Measurements from ENCODE around the gene OTOP3.
A peak's percentile ranks its signal among the peaks of the same experiment; 100 is the strongest.

Gene OTOP3

DNA sequence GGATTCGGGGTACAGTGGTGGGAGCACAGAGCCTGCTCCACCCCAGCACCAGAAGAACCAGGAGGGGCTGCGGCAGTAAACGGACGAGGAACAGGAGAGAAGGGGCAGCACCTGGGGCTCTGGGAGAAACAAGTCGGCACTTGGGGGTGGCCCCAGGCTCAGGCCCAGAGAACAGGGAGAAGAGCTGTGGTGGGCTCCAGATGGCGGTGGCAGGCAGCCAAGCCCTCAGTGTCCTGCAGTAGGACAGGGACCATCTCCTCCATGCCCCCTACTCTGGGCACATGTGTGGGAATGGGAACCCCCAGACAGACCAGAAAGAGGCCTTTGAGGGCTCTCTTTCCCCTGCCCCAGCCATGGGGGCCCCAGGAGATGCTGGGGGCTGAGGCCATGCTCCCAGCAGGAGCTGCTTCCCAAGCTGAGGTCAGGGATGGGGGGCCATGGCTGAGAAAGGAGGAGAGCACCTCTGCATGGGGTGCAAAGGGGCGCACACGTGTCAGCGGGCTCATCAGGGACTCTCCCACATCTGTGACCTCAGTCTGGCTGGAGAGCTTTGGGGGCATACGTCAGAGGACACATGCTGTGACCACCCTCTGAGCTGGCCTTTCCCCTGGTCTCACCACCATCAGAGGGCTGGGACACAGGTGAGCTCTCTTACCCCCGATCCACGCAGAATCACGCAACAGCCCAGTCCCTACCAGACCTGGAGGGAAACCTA, 19.4 kb upstream of the OTOP3 start:
- peak in 1 of 10 donors; percentile 34 for DNase-seq
- intact Hi-C loops (cut with DNase I), result no loop called here

DNA sequence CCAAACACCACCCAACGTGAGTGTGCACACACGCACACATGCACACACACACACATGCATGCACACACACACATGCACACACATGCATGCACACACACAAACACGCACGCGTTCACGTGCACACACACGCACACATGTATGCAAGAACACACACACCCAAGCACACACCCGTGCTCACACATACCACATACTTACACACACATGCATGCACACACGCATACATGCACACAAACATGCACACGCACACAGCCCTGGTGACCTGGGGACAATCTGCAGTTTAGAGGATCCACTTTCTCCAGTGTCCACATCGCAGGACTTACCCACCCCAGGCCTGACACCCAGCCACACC, 18.9 kb upstream of the OTOP3 start:
- intact Hi-C loops (cut with DNase I), result no loop called here
- DNase-seq, result peak in 1 of 10 donors; percentile 31

DNA sequence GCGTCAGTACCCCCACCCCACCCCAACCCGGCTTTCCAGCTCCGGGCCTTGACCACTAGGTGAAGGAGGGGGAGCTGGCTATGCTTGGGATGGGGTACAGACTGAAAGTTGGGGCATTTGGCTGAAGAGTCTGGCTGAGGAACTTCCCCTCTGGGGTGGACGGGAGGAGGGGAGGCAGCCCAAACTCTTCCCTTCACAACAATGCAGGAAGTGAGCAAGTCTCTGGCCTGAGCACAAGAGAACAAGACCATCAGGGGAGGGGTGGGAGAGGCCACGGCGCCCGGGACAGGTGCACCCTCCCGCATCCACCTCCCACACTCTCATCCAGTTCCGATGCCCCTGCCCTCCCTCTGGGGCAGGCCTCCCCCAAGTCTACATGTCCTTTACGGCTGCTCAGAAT, 18.3 kb upstream of the OTOP3 start:
- intact Hi-C loops (cut with DNase I), result no loop called here
- no peak for DNase-seq

DNA sequence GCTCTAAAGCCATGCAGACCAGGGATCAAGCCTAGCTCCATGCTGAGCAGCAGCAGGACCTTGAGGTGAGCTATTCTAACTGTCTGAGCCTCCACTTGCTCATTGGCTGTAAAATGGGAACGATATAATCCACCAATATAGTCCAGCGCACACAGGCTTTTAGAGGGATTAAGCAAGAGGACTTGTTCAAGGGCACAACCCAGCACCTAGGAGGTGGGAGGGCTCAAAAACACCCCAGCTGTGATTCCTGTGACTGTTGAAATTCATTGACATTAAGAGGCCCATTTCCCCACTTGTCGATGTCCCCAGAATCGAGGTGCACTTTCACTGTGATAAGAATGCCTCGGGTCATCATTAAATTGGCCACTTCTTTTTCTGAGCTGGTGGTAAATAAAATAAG, 16.8 kb upstream of the OTOP3 start:
- intact Hi-C loops (cut with DNase I), result no loop called here
- DNase-seq, result no peak

DNA sequence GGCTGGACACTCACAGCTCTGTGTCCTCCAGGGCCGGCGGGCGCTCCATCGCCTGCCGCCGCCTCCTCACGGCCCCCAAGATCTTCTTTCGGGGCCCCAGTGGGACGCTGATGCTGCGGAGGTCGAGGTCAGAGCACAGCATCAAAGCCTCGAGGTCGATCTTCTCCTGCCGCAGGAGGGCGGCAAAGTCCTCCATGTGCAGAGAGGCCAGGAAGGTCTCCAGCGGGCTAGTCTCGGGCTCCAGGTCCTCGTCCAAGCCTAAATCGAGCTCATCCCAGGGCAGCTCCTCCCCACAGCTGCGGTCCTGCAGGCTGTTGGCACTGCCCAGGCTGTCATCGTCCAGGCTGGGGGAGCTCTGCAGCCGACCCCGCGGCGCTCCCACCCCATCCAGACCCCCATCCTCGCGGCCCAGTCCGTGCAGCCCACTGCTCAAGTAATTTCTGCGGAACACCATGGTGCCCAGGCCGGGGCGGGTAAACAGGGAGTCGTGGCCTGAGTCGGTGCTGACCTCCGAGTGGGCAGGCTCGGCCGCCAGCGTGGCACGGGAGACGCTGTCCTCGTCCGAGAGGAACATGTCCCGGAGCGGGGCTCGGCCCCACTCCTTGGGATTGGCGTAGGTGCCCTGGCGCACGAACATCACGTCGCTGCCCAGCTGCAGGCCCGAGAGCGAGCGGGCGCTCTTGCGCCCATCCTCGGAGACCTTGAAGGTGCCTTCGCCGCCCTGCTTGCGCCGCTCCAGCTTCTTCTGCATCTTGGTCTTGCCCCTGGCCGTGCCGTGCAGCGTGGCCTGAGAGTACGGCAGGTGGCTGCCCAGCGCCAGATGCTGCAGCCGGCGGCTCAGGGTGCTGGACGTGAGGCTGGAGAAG, 16.0 kb upstream of the OTOP3 start:
- DNase-seq, result no peak
- intact Hi-C loops (cut with DNase I), result no loop called here

DNA sequence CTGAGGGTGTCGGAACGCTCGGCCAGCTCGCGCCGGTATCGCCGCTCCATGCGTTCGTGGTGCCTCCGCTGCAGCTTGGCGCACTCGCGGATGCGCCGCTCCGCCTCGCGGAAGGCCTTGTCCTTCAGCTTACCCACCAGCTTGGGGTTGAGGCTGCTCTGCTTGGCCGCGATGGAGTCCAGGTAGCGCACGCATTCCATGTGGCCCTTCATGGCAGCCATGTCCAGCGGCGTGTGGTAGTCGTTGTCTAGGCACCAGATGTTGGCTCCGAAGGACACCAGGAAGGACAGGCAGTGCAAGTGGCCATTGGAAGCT, 15.4 kb upstream of the OTOP3 start:
- intact Hi-C loops (cut with DNase I), result no loop called here
- no peak for DNase-seq

DNA sequence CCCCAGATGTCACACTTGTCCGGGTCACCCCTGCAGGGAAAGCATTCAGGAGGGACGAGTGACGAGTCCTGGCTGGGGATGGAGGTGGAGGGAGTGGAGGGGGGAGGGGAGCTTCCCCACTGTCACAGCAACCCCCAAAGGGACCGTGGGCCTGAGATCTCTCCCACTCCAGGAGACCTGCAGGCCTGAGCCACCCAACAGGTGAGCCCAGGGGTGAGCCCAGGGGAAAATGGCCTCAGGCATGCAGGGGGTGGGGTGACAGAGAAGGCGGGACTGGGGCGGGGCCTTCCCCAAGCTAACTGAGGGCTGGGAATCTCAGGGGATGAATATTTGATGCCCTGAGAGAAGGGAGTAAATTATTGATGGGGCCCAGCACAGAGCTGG, 15.1 kb upstream of the OTOP3 start:
- intact Hi-C loops (cut with DNase I), result no loop called here
- DNase-seq, result no peak

DNA sequence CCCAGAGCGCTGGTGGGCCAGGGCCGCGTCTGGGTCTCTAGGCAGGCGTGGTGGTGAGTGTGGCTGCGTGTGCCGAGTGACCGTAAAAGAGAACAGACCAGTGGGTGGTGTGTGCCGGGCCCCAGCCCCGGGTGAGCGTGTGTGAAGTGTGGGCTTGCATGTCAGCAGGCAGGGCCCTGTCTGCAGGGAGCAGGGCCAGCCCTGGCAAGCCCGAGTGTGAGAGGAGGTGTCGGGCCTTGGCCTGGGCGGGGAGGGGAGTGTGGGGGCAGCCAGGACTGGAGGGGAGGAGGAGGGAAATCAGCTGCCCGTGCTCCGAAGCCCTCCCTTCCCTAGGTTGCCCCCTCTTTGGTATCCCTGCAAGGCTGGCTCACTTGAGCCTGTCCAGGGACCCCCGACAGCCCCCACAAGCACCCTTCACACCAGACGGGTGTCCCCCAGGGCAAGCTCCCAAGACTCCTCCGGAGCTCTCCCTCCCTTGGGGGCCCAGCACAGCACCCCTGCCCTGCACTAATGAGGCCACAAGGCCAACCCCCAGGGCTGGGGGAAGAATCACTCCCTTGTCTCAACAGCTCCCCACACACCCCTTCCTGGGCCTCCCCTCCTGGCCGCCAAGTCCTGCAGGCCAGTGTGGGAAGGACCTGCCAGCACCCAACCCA, 14.5 kb upstream of the OTOP3 start:
- DNase-seq, result peak in 1 of 10 donors; percentile 46
- intact Hi-C loops (cut with DNase I), result no loop called here

DNA sequence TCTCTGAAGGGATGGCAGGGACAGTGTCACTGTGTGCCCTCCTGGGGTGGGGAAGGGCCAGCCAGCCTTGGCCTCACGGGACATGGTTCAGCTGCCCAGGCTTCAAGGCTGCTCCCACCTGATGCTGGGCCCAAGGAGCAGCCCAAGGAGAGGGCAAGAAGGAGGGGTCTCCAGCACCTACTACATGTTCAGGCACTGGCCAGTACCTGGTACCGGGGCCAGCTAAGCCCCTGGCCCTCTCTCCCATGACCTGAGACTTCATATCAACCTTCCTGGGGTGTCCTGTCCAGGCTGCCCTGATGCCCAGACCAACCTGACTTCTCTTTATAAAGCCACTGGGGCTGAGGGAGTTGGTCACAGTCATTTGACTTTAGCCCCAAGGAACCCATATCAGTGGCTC, 13.9 kb upstream of the OTOP3 start:
- intact Hi-C loops (cut with DNase I), result no loop called here
- DNase-seq, result peak in 1 of 10 donors; percentile 44

DNA sequence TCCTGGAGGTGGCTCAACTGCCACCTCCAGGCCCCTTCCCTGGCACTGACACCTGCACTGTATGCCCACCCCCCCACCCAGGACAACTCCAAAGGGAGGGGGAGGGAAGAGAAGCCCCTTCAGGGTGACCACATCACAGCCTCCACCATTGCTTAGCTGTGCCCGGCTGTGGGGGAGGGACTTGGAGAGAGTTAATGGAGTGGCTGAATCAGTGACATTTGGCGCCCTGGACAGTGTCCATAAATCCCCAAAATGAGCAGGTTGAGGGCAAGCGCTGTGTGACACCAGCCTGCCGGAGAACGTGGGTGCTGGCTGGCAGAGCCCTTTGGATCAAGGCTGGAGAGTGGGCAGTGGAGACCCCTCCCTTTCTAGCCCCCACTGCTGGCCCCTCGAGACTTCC, 13.5 kb upstream of the OTOP3 start:
- intact Hi-C loops (cut with DNase I), result no loop called here
- peak in 2 of 10 donors; percentile 19 to 40 for DNase-seq

DNA sequence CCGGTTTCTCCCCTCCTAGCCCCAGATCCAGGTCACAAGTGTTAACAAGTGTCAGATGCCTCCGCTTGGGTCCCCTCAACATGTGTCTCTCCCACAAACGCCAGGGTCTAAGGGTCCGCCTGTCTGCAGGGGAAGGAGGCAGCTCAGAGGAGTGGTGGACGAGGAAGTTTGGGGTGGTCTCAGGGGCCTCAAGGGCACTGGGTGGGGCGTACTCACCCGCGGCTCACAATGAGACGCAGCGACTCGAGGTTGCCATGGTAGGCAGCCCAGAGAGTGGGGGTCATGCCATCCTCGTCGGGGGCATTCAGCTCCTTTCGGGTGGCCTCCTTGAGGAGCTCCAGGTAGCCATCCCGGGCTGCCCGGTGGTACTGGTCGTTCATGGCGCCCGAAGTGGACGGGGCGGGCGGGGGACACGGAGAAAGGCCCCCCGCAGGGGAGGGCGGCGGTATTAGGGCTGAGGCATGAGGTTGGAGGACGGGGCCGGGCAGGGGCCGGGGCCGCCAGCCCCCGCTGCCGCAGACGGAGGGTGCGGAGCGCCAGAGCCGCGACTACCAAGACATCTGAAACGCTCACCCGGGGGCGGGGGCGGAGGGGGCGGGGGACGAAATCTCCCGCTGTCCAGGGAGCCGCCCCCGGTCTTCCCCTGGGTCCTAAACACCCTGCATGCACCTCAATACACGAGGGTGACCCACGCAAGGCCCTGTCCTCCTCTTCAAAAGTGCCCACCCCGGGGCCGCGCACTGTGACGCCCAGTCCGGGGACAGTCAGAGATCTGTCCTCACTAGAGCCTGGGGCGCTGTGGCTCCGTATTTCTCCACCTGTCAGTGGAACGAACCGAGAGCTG, 12.8 kb upstream of the OTOP3 start, which contains the start of gene USH1G:
Gene USH1G (minus strand): TSS at position 562 of the 844 bp plus-strand sequence. CDS start 182 bp downstream, at position 380.
- DNase-seq, result peak in 1 of 10 donors; percentile 72
- intact Hi-C loops (cut with DNase I), result no loop called here

DNA sequence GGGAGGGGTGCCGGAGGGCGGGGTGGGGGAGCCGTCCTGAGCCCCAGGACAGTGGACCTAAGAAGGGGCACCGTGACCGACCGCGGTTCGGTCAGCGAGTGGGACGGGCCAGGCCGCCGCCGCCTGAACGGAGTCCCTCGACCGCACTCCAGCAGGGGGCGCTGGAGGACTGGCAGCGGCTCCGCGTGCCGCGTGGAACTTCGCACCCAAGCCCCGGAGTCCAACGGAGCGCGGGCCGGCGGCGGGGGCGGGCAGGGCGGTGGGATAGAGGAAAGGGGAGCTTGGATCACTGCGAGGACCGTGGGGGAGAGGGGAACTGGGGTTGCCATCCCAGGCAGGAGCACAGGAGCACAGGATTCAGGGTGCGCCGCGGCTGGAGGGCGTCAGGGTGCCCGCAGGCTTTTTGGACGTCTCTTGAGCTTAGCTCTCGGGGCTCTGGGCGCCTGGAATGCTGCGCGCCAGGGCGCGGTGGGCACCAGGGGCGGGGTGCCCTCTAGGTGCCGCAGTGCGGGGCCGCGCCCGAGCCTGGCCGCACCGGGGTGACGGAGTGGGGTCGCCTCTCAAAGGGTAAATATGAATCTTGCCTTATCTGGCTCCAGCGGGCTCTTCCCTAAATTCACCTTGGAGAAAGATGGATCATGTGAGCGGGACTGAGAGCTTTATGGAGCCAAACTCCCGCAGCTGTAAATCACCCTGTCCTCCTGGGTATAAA, 12.0 kb upstream of the OTOP3 start:
- intact Hi-C loops (cut with DNase I), result no loop called here
- peak in 8 of 10 donors; percentile 49 to 95 (median 74) for DNase-seq

DNA sequence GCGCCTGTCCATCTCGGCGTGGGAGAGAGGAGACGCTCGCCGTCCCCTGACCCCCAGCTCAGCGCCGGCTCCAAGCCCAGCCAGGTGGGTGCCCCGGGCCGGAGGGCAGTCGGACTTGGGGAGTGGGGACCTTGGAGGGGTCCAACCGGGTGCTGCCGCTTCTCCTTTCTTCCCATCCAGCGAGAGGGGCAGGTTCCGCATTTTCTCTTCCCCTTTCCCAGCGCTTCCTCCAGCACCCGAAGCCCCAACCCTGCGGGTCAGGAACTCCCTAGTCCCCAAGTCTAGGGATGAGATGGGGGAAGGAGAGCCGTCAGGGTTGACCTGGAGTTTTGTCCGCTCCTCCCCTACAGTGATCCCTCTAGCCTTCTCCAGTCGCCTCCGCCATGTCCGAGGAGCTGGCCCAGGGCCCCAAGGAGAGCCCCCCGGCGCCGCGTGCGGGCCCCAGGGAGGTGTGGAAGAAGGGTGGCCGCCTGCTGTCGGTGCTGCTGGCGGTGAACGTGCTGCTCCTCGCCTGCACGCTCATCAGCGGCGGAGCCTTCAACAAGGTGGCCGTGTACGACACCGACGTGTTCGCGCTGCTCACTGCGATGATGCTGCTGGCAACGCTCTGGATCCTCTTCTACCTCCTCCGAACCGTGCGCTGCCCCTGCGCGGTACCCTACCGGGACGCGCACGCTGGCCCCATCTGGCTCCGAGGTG, 11.3 kb upstream of the OTOP3 start, which contains the start of gene OTOP2:
Gene OTOP2 (plus strand): TSS at position 24 of the 699 bp plus-strand sequence. CDS start 360 bp downstream, at position 384.
- intact Hi-C loops (cut with DNase I), result no loop called here
- DNase-seq, result peak in 1 of 10 donors; percentile 72

DNA sequence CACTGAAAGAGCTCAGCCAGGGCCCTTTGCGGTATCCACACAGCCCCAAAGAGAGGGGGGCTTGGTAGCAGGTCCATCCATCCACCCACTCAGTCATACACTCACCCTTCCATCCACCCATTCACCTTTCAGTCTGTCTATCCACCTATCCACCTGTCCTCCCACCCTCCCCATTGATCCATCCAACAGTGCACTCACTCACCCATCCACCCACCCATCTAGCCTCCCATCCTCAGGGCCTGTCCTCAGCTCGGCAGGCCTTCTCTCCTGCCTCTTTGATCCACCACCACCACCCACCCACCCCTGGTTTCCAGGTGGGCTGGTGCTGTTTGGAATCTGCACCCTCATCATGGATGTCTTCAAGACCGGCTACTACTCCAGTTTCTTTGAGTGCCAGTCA, 10.5 kb upstream of the OTOP3 start:
- intact Hi-C loops (cut with DNase I), result no loop called here
- DNase-seq, result peak in 1 of 10 donors; percentile 21

DNA sequence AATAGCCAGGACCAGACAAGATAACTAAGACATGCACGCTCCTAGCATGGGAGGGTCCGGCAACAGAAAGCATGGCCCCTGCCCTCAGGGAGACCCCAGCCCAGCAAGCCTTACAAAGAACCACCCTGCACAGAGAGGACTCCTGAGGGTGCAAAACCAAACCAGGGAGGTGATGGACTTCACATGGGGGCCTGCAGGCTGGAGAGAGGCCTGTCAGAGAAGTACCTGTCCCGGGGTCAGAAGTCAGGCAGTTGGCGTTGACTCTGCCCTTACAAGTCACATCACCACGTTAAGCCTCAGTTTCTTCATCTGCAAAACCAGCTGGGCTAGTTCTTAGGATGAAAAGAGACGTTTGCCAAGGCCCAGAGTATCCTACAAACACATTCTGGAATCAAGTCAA, 6.9 kb upstream of the OTOP3 start:
- peak in 2 of 10 donors; percentile 67 to 75 for DNase-seq
- intact Hi-C loops (cut with DNase I), result no loop called here

DNA sequence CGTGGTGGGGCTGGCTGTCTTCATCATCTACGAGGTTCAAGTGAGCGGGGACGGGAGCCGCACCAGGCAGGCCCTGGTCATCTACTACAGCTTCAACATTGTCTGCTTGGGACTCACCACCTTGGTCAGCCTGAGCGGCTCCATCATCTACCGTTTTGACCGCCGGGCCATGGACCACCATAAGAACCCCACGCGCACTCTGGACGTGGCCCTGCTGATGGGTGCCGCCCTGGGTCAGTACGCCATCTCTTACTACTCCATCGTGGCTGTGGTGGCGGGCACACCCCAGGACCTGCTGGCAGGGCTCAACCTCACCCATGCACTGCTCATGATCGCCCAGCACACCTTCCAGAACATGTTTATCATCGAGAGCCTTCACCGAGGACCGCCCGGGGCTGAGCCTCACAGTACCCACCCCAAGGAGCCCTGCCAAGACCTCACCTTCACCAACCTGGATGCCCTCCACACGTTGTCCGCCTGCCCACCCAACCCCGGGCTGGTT, 5.1 kb upstream of the OTOP3 start:
- intact Hi-C loops (cut with DNase I), result no loop called here
- peak in 2 of 10 donors; percentile 57 to 65 for DNase-seq

DNA sequence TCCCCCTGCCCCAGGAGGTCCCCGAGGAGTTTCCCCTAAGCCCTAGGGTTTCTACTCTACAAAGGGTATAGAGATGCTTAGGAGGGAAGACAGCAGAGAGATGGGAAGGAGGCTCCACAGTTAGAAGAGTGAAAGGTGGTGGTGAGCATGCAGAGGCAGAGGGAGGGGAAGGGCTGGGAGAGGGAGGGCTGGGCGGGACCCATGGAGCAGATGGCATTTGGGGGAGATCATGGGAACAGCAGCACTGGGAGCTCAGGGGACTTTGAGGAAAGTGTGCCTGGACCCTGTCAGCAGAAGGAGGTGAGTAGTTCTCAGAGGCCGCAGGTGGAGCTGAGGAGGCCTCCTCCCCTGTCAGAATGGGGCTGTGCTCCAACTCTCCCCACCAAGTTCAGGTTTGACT, 650 bp upstream of the OTOP3 start:
- intact Hi-C loops (cut with DNase I), result no loop called here
- no peak for DNase-seq

DNA sequence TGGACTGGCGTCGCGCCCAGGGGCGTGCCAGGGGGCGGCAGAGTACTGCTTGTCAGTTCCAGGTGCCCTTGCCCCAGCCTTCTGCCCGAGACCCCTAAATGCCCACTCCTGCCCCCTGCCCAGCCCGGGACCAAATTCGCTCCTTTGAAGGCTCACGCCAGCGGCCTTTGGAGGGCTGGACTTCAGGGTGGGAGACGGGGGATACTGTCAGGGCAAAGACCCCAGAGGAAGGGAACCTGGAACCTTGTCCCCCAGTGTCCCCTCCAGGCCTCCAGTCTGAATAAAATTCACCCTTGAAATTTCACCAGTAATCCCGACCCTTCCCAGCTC, 737 bp downstream of the OTOP3 start:
- no peak for DNase-seq

More for the DNA sequence above, 737 bp downstream of the OTOP3 start:
- intact Hi-C loops (cut with DNase I), result no loop called here

Measured in posterior cingulate gyrus (tissue), 11 donors.